ENCODE results near the gene TOMM5. TPM values are rescaled to one million over a fixed set of nuclear protein-coding genes. Genes with fewer than 3 reads are reported as not detected.

Gene TOMM5
- total and polyA plus RNA-seq, 2 donors (not counting 1 experiment from before 2014, with no cell fraction given), result 113 to 162 TPM

GRCh38 chr9:37564916-37565315 is 27.5 kb downstream of the TOMM5 start:
- H3K4me3 ChIP-seq (replicated peaks in 1 of 4; ENCODE audit: control extremely low read depth in 1 of 4, insufficient read depth in 1 of 4, low read depth in 3 of 4, low read length in 4 of 4), result no peak overlapping the region

GRCh38 chr9:37563806-37564513 is 28.4 kb downstream of the TOMM5 start:
- TF ChIP-seq EZH2 (IDR thresholded peaks at IDR 0.05; ENCODE audit: low read length, missing control alignments), result no peak
- TF ChIP-seq CTCF (conservative IDR thresholded peaks at IDR 0.05 in 1 of 2, IDR thresholded peaks at IDR 0.05 in 1 of 2; ENCODE audit: low read depth in 1 of 2, low read length in 2 of 2), result no peak
- H3K79me2 ChIP-seq (ENCODE audit: control insufficient read depth, insufficient read depth, low read length), result no peaks in the 10 kb centered on the region
- H3K27ac ChIP-seq (ENCODE audit: insufficient read depth, low read length), result no peak overlapping the region
- H3K4me1 ChIP-seq (ENCODE audit: control insufficient read depth, extremely low read depth, insufficient read depth, low read length), result no peaks in the 10 kb centered on the region
- no peak overlapping the region for H3K9ac ChIP-seq (ENCODE audit: insufficient read depth, low read length)
- no peaks in the 10 kb centered on the region for H4K20me1 ChIP-seq (ENCODE audit: control insufficient read depth, extremely low read depth, insufficient read depth, low read length)
- no peaks in the 10 kb centered on the region for H3K36me3 ChIP-seq (ENCODE audit: control insufficient read depth, insufficient read depth, low read length)
- H3K4me3 ChIP-seq (replicated peaks in 1 of 4; ENCODE audit: control extremely low read depth in 1 of 4, insufficient read depth in 1 of 4, low read depth in 3 of 4, low read length in 4 of 4), result no peak overlapping the region
- DNase-seq (ENCODE audit: low read depth in 2 of 2), result no peak
- no peak overlapping the region for H3K4me2 ChIP-seq (ENCODE audit: extremely low read depth, insufficient read depth, low read length)
- no peak overlapping the region for H2AFZ ChIP-seq (ENCODE audit: low read length)
- no peaks in the 10 kb centered on the region for H3K9me3 ChIP-seq (ENCODE audit: control insufficient read depth, insufficient read depth, low read depth, low read length)
- H3K27me3 ChIP-seq (ENCODE audit: control insufficient read depth, insufficient read depth, low read length), result no peaks in the 10 kb centered on the region

More at GRCh38 chr9:37564916-37565315, 27.5 kb downstream of the TOMM5 start:
- no peak for DNase-seq (ENCODE audit: low read depth in 2 of 2)
- H4K20me1 ChIP-seq (ENCODE audit: control insufficient read depth, extremely low read depth, insufficient read depth, low read length), result no peaks in the 10 kb centered on the region
- no peaks in the 10 kb centered on the region for H3K9me3 ChIP-seq (ENCODE audit: control insufficient read depth, insufficient read depth, low read depth, low read length)
- no peak overlapping the region for H2AFZ ChIP-seq (ENCODE audit: low read length)
- no peaks in the 10 kb centered on the region for H3K79me2 ChIP-seq (ENCODE audit: control insufficient read depth, insufficient read depth, low read length)
- no peaks in the 10 kb centered on the region for H3K27me3 ChIP-seq (ENCODE audit: control insufficient read depth, insufficient read depth, low read length)
- no peaks in the 10 kb centered on the region for H3K36me3 ChIP-seq (ENCODE audit: control insufficient read depth, insufficient read depth, low read length)
- H3K27ac ChIP-seq (ENCODE audit: insufficient read depth, low read length), result no peak overlapping the region
- no peak overlapping the region for H3K9ac ChIP-seq (ENCODE audit: insufficient read depth, low read length)
- H3K4me1 ChIP-seq (ENCODE audit: control insufficient read depth, extremely low read depth, insufficient read depth, low read length), result no peaks in the 10 kb centered on the region
- TF ChIP-seq EZH2 (IDR thresholded peaks at IDR 0.05; ENCODE audit: low read length, missing control alignments) (no peak), CTCF (conservative IDR thresholded peaks at IDR 0.05 in 1 of 2, IDR thresholded peaks at IDR 0.05 in 1 of 2; ENCODE audit: low read depth in 1 of 2, low read length in 2 of 2) (no peak)
- H3K4me2 ChIP-seq (ENCODE audit: extremely low read depth, insufficient read depth, low read length), result no peak overlapping the region

- Histone ChIP-seq H3K79me2 (ENCODE audit: control insufficient read depth, insufficient read depth, low read length) (no peaks in the 10 kb centered on the region), H3K36me3 (ENCODE audit: control insufficient read depth, insufficient read depth, low read length) (no peaks in the 10 kb centered on the region), H3K4me1 (ENCODE audit: control insufficient read depth, extremely low read depth, insufficient read depth, low read length) (no peaks in the 10 kb centered on the region), H3K9me3 (ENCODE audit: control insufficient read depth, insufficient read depth, low read depth, low read length) (no peaks in the 10 kb centered on the region), H3K27ac (ENCODE audit: insufficient read depth, low read length) (no peak overlapping the region), H4K20me1 (ENCODE audit: control insufficient read depth, extremely low read depth, insufficient read depth, low read length) (no peaks in the 10 kb centered on the region), H3K9ac (ENCODE audit: insufficient read depth, low read length) (no peak overlapping the region), H3K4me3 (replicated peaks in 1 of 4; ENCODE audit: control extremely low read depth in 1 of 4, insufficient read depth in 1 of 4, low read depth in 3 of 4, low read length in 4 of 4) (no peak overlapping the region), H2AFZ (ENCODE audit: low read length) (no peak overlapping the region), H3K4me2 (ENCODE audit: extremely low read depth, insufficient read depth, low read length) (no peak overlapping the region), H3K27me3 (ENCODE audit: control insufficient read depth, insufficient read depth, low read length) (no peaks in the 10 kb centered on the region)
- no peak for DNase-seq (ENCODE audit: low read depth in 2 of 2)
- no peak for TF ChIP-seq CTCF (conservative IDR thresholded peaks at IDR 0.05 in 1 of 2, IDR thresholded peaks at IDR 0.05 in 1 of 2; ENCODE audit: low read depth in 1 of 2, low read length in 2 of 2)
Measured at GRCh38 chr9:37562826-37563225, 29.6 kb downstream of the TOMM5 start.
